SK-N-MC (cell line): ENCODE data around the gene PARVA.

Source experiments
- EZH2 ChIP-seq: fragments of 200-600 bp; sonication (generic); IDR thresholded peaks from one replicate; pipeline ENCODE4 v1.6.1; 2017; ENCODE audit warnings: antibody characterized with exemption
- POLR2AphosphoS5 ChIP-seq: IDR thresholded peaks from 2 replicates; pipeline ENCODE4 v1.6.1; 2012; ENCODE audit warnings: mild to moderate bottlenecking, low read depth, low read length, borderline replicate concordance

DNA sequence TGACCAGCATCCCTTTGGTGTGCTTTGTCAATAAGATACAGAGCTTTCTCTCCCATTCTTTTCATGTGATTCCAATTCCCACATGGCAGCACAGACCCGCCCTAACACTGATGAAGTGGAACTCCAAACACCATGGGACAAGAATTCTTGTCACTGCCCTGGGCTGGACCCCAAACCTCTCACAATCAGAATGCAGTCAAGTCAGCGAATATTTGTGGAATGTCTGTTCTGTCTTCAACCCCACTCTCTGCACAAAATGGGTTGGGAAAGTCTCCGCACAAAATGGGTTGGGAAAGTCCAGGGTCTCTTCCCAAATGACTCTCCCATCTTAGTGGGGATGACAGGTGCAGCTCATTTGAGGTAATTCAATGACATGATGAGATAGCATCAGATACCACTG, 157.9 kb downstream of the PARVA start:
- TF ChIP-seq POLR2AphosphoS5 = no peak
- TF ChIP-seq EZH2 = no peak
